ENCODE data around the gene RAG1. TPM values are rescaled to one million over a fixed set of nuclear protein-coding genes. Genes with fewer than 3 reads are reported as not detected.

RAG1 gene
- total and polyA plus RNA-seq, 2 of the 13 experiments (the other 11 are each of a cell fraction or from before 2014, with no cell fraction given) = 0.11 to 0.15 TPM

- no peak for TF ChIP-seq MAFK (conservative IDR thresholded peaks at IDR 0.05 in 1 of 2, IDR thresholded peaks at IDR 0.05 in 1 of 2; ENCODE audit: low read length in 2 of 2)
- no peak for TF ChIP-seq NFE2L2 (IDR thresholded peaks at IDR 0.05; ENCODE audit: low read length)
- TF ChIP-seq SP140L (CRISPR knock-in tag; IDR thresholded peaks at IDR 0.05; ENCODE audit: borderline replicate concordance) = no peak
These were observed 40.8 kb downstream of the RAG1 start (continued) for GRCh38 chr11:36608491-36609199.

- H2AFZ ChIP-seq (ENCODE audit: low read length) = no peak overlapping the region
- TF ChIP-seq ZNF234 (CRISPR knock-in tag; conservative IDR thresholded peaks at IDR 0.05) (no peak), ZNF326 (CRISPR knock-in tag; IDR thresholded peaks at IDR 0.05; ENCODE audit: borderline replicate concordance) (no peak), ZEB1 (IDR thresholded peaks at IDR 0.05; ENCODE audit: insufficient replicate concordance, low read depth) (no peak), CCAR2 (optimal IDR thresholded peaks at IDR 0.05; ENCODE audit: low read depth, low read length) (no peak), SP2 (CRISPR knock-in tag; IDR thresholded peaks at IDR 0.05) (no peak)
- TF ChIP-seq, protein P1, sequence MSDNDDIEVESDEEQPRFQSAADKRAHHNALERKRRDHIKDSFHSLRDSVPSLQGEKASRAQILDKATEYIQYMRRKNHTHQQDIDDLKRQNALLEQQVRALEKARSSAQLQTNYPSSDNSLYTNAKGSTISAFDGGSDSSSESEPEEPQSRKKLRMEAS (IDR thresholded peaks at IDR 0.05) = no peak
- TF ChIP-seq, protein P2, sequence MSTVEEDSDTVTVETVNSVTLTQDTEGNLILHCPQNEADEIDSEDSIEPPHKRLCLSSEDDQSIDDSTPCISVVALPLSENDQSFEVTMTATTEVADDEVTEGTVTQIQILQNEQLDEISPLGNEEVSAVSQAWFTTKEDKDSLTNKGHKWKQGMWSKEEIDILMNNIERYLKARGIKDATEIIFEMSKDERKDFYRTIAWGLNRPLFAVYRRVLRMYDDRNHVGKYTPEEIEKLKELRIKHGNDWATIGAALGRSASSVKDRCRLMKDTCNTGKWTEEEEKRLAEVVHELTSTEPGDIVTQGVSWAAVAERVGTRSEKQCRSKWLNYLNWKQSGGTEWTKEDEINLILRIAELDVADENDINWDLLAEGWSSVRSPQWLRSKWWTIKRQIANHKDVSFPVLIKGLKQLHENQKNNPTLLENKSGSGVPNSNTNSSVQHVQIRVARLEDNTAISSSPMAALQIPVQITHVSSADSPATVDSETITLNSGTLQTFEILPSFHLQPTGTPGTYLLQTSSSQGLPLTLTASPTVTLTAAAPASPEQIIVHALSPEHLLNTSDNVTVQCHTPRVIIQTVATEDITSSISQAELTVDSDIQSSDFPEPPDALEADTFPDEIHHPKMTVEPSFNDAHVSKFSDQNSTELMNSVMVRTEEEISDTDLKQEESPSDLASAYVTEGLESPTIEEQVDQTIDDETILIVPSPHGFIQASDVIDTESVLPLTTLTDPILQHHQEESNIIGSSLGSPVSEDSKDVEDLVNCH (CRISPR knock-in tag; IDR thresholded peaks at IDR 0.05) = no peak
- TF ChIP-seq, protein P3, sequence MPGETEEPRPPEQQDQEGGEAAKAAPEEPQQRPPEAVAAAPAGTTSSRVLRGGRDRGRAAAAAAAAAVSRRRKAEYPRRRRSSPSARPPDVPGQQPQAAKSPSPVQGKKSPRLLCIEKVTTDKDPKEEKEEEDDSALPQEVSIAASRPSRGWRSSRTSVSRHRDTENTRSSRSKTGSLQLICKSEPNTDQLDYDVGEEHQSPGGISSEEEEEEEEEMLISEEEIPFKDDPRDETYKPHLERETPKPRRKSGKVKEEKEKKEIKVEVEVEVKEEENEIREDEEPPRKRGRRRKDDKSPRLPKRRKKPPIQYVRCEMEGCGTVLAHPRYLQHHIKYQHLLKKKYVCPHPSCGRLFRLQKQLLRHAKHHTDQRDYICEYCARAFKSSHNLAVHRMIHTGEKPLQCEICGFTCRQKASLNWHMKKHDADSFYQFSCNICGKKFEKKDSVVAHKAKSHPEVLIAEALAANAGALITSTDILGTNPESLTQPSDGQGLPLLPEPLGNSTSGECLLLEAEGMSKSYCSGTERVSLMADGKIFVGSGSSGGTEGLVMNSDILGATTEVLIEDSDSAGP (CRISPR knock-in tag; IDR thresholded peaks at IDR 0.05; ENCODE audit: borderline replicate concordance) = no peak
- TF ChIP-seq, protein P4, sequence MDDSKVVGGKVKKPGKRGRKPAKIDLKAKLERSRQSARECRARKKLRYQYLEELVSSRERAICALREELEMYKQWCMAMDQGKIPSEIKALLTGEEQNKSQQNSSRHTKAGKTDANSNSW (CRISPR knock-in tag; IDR thresholded peaks at IDR 0.05; ENCODE audit: borderline replicate concordance) = no peak
- H4K20me1 ChIP-seq (ENCODE audit: insufficient read depth, low read length) = no peaks in the 10 kb centered on the region
- intact Hi-C loops (cut with micrococcal nuclease; ENCODE audit: unreplicated experiment) (no loop called here), in situ Hi-C loops (cut with HindIII; ENCODE audit: extremely low pct_ligation_motif_present, low pct_unique_long_range_greater_than_20kb) (no loop called here)
- BruUV-seq (replicated peaks) = no TSS peak
- H3K36me3 ChIP-seq (replicated peaks in 1 of 2; ENCODE audit: control insufficient read depth in 1 of 2, insufficient read depth in 2 of 2, low read length in 2 of 2) = no peaks in the 10 kb centered on the region
- FAIRE-seq (no peak), ATAC-seq (no peak), DNase-seq (ENCODE audit: low spot score) (no peak)
- WGBS (ENCODE audit: low lambda C conversion rate) = 44% methylated on average over 2 of the region's 2 CpGs
- ChIA-PET CTCF (ENCODE audit: low intra/inter-chr PET ratio, low total read pairs) (no interaction called here), POLR2A (no interaction called here)
- H3K4me2 ChIP-seq (ENCODE audit: low read depth, low read length) = no peak overlapping the region
- H3K4me3 ChIP-seq (replicated peaks in 1 of 3; ENCODE audit: insufficient read depth in 1 of 3, low read depth in 2 of 3, low read length in 3 of 3) = no peak overlapping the region
- H3K4me1 ChIP-seq (ENCODE audit: insufficient read depth, low read length) = no peaks in the 10 kb centered on the region
- no peak overlapping the region for H3K9ac ChIP-seq (ENCODE audit: insufficient read depth, low read depth, low read length)
- H3K9me3 ChIP-seq (ENCODE audit: low read length) = no peaks in the 10 kb centered on the region
- H3K27ac ChIP-seq (ENCODE audit: extremely low read length, insufficient read depth, low read length) = no peak overlapping the region
- H3K79me2 ChIP-seq (ENCODE audit: insufficient read depth, low read length) = no peaks in the 10 kb centered on the region
- H3K27me3 ChIP-seq (ENCODE audit: control insufficient read depth in 1 of 2, insufficient read depth in 2 of 2, low read length in 2 of 2) = no peaks in the 10 kb centered on the region; a peak in 1 of 5 replicates
These were observed 41.6 kb downstream of the RAG1 start for GRCh38 chr11:36609383-36609782.
